Testis (tissue), 3 donors: ENCODE measurements around the gene RAD18. TPM values are rescaled to one million over a fixed set of nuclear protein-coding genes. Genes with fewer than 3 reads are reported as not detected.
A peak's percentile ranks its signal among the peaks of the same experiment; 100 is the strongest.

Source experiments
- DNase-seq: peaks from one replicate; pipeline ENCODE4 v3.0.0-alpha.2; 2019
- H3K27ac ChIP-seq, 2 donors: fragments of 200-600 bp; sonication (generic); one replicate each; pipeline ENCODE4 v1.5.1; 2019
- H3K27me3 ChIP-seq: fragments of 200-600 bp; sonication (generic); one replicate; pipeline ENCODE4 v1.5.1; 2019
- H3K36me3 ChIP-seq: fragments of 200-600 bp; sonication (generic); one replicate; pipeline ENCODE4 v1.5.1; 2017; ENCODE audit warnings: low read depth; ENCODE audit errors: missing control alignments
- H3K4me1 ChIP-seq: fragments of 200-600 bp; sonication (generic); one replicate; pipeline ENCODE4 v1.5.1; 2019
- H3K4me3 ChIP-seq, 2 donors: fragments of 200-600 bp; sonication (generic); one replicate each; pipeline ENCODE4 v1.5.1; 2017 to 2019
- H3K9me3 ChIP-seq: fragments of 200-600 bp; sonication (generic); one replicate; pipeline ENCODE4 v1.5.1; 2017
- POLR2A ChIP-seq: fragments of 450-650 bp; IDR thresholded peaks from one replicate; pipeline ENCODE4 v1.6.1; 2017; ENCODE audit warnings: antibody characterized with exemption, mild to moderate bottlenecking, moderate library complexity
- WGBS, 2 donors: methylation state at CpG; one replicate each; pipeline ENCODE4 v1.1.5; 2018; 5-methylcytosine and 5-hydroxymethylcytosine counted together
- intact Hi-C: fragments of 100-400 bp; cut with DNase I; formaldehyde crosslinking; loops from one replicate; pipeline ENCODE4 v1.15.1; 2023; ENCODE audit warnings: low total_unique reads
- polyA plus RNA-seq: library from polyadenylated mRNA; stranded (reverse); fragments of 350-450 nt; fragmentation: Illumina TruSeq; extraction: RNeasy Lipid Tissue Mini Kit (QIAGEN cat#74804); gene quantifications from one replicate; pipeline ENCODE4 v1.2.3, GENCODE V29; 2014; ENCODE audit warnings: low read depth, low replicate concordance; ENCODE audit not compliant: insufficient read depth
- total RNA-seq, 2 donors: library from RNA; depleted of rRNA; stranded (reverse); fragments of >200 nt; gene quantifications; one replicate each; pipeline ENCODE4 v1.2.3, GENCODE V29; 2016
- TF ChIP-seq, protein P1 (sequence below), 3 experiments: fragments of 450-650 bp in 2 of 3; fragments of 200-600 bp in 1 of 3; sonication (generic) in 1 of 3; IDR thresholded peaks; one replicate each; pipeline ENCODE4 v1.5.1; 2016 to 2019; ENCODE audit warnings: antibody characterized with exemption in 3 of 3, mild to moderate bottlenecking in 2 of 3, moderate library complexity in 1 of 3

Gene RAD18
- total and polyA plus RNA-seq, 3 donors from 2014 or later: 7.6 to 27.0 (median 18.8) TPM

DNA sequence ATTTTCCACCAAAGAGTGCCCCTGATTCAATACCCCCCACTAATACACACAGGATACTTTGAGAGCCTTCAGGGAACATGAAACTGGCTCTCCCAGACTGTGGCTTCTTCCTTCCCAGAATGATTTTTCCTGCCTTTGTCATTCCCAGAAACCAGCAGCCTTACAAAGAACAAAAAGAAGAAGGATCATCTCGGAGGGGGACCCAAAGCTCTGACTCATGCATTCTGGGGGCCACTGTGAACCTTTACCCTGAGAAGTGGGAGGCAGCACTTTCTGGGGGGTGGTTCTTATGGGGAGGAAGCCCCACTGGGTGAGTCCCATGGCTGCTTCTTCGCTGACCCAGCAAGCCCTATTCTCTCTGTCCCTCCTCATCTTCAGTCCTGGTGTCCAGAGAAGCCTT is 44.7 kb upstream of the RAD18 start:
- Histone ChIP-seq H3K36me3 (no peaks in the 10 kb centered on the region), H3K4me1 (no peaks in the 10 kb centered on the region), H3K27ac (no peak overlapping the region), H3K4me3 (no peak overlapping the region), H3K27me3 (no peaks in the 10 kb centered on the region), H3K9me3 (no peaks in the 10 kb centered on the region)
- WGBS, 2 donors: 82 to 94% methylated on average over 2 of the region's 2 CpGs
- no peak for DNase-seq
- intact Hi-C loops: no loop called here
- TF ChIP-seq, protein P1, sequence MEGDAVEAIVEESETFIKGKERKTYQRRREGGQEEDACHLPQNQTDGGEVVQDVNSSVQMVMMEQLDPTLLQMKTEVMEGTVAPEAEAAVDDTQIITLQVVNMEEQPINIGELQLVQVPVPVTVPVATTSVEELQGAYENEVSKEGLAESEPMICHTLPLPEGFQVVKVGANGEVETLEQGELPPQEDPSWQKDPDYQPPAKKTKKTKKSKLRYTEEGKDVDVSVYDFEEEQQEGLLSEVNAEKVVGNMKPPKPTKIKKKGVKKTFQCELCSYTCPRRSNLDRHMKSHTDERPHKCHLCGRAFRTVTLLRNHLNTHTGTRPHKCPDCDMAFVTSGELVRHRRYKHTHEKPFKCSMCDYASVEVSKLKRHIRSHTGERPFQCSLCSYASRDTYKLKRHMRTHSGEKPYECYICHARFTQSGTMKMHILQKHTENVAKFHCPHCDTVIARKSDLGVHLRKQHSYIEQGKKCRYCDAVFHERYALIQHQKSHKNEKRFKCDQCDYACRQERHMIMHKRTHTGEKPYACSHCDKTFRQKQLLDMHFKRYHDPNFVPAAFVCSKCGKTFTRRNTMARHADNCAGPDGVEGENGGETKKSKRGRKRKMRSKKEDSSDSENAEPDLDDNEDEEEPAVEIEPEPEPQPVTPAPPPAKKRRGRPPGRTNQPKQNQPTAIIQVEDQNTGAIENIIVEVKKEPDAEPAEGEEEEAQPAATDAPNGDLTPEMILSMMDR (IDR thresholded peaks at IDR 0.05): no peak
- no peak for TF ChIP-seq POLR2A

DNA sequence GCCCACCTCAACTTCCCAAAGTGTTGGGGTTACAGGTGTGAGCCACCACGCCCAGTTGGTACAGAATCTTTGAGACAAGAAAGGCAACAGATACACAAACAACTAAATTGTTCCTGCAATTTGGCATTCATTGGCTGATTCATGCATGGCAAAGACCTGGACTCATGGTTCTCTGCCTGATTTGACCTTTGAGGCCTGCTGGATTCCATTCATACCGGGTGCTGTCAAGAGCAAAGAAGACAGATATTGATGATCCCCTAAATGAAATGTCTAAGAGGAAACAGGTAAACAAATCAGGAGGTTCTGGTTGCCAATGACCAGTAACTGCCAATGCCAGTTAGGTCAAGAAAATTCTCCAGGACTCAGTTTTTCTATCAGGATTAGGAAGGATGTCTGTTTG is 43.9 kb upstream of the RAD18 start:
- no peak overlapping the region for H3K4me3 ChIP-seq
- no peak for DNase-seq
- intact Hi-C loops: no loop called here
- no peak for TF ChIP-seq POLR2A
- TF ChIP-seq, protein P1 (IDR thresholded peaks at IDR 0.05): no peak
- H3K4me1 ChIP-seq: no peaks in the 10 kb centered on the region
- 86 to 92% methylated on average over 2 of the region's 2 CpGs for WGBS, 2 donors
- no peaks in the 10 kb centered on the region for H3K27me3 ChIP-seq
- H3K27ac ChIP-seq: no peak overlapping the region
- no peaks in the 10 kb centered on the region for H3K9me3 ChIP-seq
- no peaks in the 10 kb centered on the region for H3K36me3 ChIP-seq

DNA sequence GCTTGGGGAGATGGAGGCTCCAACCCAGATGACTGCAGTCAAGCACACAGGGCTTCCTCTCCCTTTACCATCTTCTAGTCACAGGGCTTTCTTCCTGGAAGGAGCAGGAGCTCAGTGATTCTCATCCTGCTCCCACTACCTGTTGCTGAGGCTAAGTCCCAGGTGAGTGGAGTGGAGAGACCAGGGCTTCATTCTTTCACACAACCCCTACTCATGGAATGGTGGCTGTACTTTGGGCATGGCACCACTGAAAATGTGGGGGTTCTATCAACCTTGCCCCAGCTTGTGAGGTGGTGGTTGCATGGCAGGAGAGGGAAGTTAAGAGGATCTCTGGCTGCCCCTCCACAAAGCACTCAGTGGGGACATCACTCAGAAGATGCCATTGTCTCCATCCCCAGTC is 36.8 kb upstream of the RAD18 start:
- Histone ChIP-seq H3K4me1 (no peaks in the 10 kb centered on the region), H3K4me3 (no peak overlapping the region), H3K36me3 (no peaks in the 10 kb centered on the region), H3K27me3 (no peaks in the 10 kb centered on the region), H3K27ac (no peak overlapping the region), H3K9me3 (no peaks in the 10 kb centered on the region)
- DNase-seq: no peak
- no peak for TF ChIP-seq POLR2A
- TF ChIP-seq, protein P1 (IDR thresholded peaks at IDR 0.05): no peak
- intact Hi-C loops: no loop called here

DNA sequence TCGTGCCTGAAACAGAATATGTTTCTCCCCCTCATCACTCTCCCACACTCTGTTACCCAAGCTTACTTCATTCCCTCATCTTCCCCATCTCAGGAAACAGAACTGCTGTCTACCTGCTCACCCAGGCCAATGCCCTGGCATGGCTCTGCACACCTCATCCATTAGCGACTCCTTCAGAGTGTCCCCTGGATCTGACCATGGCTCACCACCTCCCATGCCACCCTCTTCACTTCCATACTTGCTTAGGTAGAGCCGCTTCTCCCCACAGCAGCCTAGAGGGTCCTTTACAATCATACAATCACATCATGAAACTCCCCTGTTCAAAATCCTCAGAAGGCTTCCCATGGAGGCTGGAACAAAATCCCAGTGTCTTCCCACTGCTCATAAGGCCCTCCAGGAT is 33.9 kb upstream of the RAD18 start:
- no peaks in the 10 kb centered on the region for H3K36me3 ChIP-seq
- no peaks in the 10 kb centered on the region for H3K9me3 ChIP-seq
- WGBS, 2 donors: 71 to 78% methylated on average over 3 of the region's 3 CpGs
- no peaks in the 10 kb centered on the region for H3K27me3 ChIP-seq
- DNase-seq: no peak
- no peak overlapping the region for H3K4me3 ChIP-seq
- intact Hi-C loops: loop anchor here (10.0 kb wide), 1 partner anchor 68 kb away; no protein-coding TSS in a partner anchor
- H3K4me1 ChIP-seq: no peaks in the 10 kb centered on the region
- H3K27ac ChIP-seq: no peak overlapping the region
- no peak for TF ChIP-seq POLR2A
- TF ChIP-seq, protein P1 (IDR thresholded peaks at IDR 0.05): no peak

DNA sequence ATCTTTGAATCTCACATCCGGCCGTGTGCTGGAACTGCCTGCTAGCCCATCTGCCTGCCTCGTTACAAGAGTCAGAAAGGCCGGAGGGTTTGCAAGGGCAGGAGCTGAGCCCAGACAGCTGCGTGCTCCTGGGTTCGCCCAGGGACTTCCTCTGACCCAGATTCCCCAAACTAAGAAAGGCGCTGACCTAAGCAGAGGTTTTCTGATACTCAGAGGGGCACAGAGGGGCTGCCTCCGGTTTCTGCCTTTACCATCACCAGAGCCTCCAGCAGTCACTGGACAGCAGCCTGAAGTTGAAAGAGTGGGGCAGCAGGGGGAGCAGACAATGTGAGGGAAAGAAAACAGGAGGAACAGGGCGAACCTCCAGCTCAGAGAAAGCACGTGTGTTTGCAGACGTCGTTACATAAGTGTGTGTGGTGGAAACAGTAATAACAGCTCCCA is 33.4 kb upstream of the RAD18 start:
- H3K27ac ChIP-seq: no peak overlapping the region
- no peak overlapping the region for H3K4me3 ChIP-seq
- 43 to 48% methylated on average over 12 of the region's 12 CpGs for WGBS, 2 donors
- no peaks in the 10 kb centered on the region for H3K9me3 ChIP-seq
- TF ChIP-seq, protein P1 (IDR thresholded peaks at IDR 0.05): peak; percentile 21 to 41 (median 34)
- no peak for TF ChIP-seq POLR2A
- H3K27me3 ChIP-seq: no peaks in the 10 kb centered on the region
- intact Hi-C loops: loop anchor here (10.0 kb wide), 1 partner anchor 68 kb away; no protein-coding TSS in a partner anchor
- DNase-seq: peak; percentile 85
- no peaks in the 10 kb centered on the region for H3K4me1 ChIP-seq
- H3K36me3 ChIP-seq: no peaks in the 10 kb centered on the region
